GM21447 (cell line): Measurements from ENCODE around the gene YRDC.
"Not testable (repeated sequence)": the region's sequence is repeated elsewhere in the genome, so short reads cannot be mapped to it uniquely, and the experiment has no call there.

Experiments
- ATAC-seq: cut with Tn5 transposase; IDR thresholded peaks from one replicate; pipeline ENCODE4 v1.9.1; 2021; ENCODE audit not compliant: unreplicated experiment

Gene YRDC

DNA sequence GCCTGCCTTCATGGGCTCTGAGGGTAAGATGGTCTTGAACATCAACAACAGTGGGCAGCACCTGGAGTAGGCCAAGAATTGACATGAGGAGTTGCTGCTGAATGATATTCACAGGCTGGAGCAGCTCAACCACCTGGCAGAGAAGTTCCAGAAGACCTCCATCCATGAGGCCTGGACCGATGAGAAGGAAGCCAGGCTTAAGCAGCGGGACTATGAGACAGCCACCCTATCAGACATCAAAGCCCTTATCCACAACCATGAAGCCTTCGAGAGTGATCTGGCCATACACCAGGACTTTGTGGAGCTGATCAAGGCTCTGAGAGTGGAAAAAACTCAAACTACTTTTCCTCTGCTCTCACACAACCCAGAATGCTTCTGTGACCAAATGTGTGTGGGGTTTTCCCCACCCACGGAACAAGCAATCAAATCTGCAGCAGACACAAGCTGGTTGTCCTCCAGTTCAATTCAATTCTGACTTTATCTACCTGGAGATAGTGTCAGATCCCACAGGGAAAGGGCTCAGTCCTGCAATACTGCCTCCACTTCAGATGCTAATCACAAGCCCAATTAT is 31.0 kb downstream of the YRDC start:
- no peak for ATAC-seq

DNA sequence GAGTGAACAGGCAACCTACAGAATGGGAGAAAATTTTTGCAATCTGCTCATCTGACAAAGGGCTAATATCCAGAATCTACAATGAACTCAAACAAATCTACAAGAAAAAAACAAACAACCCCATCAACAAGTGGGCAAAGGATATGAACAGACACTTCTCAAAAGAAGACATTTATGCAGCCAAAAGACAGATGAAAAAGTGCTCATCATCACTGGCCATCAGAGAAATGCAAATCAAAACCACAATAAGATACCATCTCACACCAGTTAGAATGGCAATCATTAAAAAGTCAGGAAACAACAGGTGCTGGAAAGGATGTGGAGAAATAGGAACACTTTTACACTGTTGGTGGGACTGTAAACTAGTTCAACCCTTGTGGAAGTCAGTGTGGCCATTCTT is 36.6 kb downstream of the YRDC start:
- ATAC-seq: not testable (repeated sequence)

DNA sequence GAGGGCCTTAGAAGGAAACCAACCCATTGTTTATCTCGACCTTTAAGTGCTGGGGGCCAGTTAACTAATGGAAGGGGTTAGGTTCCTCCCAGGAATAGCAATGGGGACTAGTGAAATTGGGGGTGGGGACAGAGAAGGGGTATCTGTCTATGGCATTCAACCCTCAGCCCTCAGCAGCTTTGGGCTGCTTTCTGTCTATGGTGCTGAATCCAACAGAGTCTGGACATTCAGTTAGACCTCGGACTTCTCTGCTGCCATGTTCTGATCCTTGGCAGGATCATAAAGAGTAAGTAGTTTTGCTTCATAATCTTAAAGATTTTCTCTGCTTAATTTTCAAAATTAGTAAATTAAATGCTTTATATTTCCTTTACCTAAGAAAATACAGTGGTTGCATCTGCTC is 40.5 kb downstream of the YRDC start:
- ATAC-seq: no peak

DNA sequence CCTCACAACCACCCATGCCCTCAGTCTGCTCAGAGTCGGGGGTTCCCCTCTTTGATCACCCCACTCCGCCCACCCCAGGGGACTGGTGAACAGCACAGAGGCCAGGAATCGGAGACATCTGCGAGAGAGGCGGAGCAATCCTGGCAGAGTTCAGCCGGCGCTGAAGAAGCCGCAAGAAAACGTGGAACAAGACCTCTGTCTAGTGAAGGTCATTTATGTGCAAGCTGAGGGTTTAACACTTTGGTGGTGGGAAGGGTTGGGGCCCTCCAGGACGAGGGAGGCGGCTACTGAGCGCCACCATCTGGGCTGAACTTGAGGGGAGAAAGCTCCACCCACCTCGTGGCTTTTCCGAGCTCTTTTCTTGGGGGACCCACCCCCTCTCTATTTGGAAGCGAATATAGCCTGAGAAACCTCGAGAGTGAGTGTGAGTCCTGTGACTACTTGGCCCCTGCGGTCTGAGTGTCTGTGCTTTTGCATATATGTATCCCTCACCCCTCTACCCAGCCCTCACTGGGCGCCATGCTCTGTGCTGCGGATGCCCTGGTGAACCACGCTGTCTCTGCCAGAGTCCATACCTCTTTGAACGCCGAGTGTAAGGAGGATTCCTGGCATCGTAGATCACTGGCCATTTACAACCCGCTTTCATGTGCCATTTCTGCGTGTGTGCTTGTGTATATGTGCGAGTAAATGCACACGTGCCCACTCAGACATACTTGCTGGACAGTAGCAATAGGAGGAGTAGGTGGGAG is 41.9 kb downstream of the YRDC start:
- ATAC-seq: no peak

DNA sequence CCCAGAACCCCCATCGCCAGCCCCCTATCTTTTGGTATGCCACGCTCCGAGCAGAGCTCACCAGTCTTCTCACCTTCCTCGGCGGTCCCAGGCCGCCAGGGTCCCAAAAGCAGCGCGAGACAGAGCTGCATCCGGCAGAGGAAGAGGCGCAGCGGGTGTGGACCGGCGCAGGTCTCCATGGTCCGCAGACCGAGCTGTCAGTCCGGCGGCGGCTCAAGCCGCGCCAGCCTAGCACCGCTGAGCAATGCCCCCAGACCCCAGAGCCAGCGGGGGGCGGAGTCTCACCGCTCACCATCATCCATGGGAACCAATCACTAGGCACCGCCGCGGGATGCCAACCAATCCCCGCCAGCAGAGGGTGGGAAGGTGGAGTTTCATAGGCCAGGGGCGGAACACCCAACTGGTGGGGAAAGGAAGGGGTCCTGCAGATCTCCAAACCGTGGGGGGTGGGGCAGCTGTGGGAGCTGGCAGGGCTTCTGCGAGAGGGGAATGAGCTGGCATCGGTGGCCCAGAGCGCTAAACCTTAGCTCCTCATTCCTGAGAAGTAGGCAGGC is 43.0 kb downstream of the YRDC start, which contains the start of gene EPHA10:
Gene EPHA10 (minus strand): TSS at position 233 of the 554 bp plus-strand sequence. CDS start 54 bp downstream, at position 179.
- no peak for ATAC-seq

DNA sequence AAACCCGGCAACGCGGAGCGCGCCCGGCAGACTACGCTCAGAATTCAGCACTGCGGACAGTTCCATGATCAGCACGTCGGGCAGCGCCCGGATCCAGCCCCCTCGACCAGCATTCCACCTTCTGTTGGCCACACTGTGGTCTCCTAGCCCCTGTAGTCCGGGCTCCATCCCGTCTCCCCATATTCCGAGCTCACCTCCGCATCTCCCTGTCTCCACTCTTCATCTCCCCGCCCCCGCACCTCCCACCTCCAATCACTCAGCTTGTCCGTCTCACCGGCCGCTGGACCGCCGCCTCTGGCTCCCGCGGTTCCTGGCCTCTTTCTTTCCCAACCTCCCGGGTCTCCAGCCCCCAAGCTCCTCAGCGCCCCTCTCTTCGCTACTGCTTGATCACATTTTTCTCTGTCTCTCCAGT is 43.6 kb downstream of the YRDC start:
- no peak for ATAC-seq

DNA sequence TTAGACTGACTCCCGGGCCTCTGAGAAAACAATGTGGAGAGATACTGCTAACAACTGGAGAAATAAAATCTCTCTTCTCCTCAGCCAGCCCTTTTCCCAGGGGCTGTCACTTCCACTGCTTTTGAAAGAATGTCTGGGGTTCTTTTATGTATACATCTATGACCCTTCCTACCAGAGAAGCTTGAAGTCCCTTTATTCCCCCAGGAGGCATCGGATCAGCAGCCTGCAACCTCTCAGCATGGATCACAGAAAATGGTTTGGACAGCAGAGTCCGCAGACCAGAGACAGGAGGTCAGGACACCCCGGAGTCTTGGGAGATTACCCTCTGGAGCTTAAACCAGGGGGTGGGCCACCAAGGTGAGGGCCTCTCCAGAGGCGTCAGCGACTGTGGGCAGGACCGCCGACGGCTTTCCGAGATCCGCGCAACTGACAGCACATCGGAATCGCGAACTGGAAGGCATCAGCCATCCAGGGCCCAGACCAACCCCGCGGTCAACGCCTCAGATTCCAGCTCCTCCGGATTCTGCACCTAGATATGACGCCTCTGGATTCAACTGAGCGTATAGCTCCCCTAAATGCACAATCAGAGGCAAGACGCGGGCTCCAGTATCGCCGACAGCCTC is 44.1 kb downstream of the YRDC start:
- no peak for ATAC-seq

DNA sequence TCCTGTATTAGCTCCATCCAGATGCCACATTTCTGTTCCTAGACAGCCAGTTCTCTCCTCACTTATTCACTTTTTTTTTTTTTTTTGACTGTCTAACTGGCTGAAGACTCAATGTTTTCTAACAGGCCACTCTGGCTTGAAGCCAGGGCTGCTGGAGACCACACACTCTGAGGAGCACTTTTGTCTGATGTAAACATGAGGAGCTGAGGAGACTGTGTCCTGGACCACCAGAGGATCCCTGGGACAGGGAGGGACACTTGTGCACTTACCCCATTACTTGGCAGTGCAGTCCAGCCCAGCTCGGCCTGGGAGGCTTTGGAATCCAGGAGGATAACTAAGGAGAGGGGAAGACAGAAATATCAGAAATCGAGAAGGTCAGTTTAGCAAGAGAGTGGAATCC is 45.5 kb downstream of the YRDC start:
- ATAC-seq: no peak

DNA sequence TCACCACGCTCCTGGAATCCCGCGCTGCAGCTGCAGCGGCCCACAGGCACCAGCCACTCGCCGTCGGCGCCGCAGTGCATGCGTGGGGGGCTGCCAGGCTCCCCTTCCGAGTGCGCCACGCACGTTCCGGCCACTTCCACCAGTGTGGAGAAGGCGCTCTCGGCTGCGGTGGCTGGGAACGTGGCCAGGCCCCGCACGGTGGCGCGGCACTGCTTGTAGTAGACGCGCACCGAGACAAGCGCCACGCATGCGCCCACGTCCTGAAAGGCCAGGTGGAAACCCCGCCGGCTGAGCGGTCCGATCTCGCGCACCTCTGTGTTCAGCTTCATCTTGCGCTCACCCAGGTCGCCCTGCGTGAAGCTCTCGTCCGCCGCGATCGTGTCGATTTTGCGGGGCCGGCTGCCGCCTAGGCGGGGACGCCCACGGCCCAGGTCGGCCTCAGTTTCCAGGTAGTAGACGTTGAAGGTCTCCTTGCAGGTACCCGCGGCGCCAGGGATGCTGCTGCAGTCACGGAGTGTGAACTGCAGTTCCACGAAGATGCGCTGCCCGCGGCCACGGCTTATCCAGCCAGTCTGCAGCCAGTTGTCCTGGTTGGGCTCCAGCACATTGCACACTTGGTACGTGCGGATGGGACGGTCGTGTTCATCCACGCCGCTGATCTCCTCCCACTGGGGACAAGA is 46.5 kb downstream of the YRDC start:
- ATAC-seq: no peak

DNA sequence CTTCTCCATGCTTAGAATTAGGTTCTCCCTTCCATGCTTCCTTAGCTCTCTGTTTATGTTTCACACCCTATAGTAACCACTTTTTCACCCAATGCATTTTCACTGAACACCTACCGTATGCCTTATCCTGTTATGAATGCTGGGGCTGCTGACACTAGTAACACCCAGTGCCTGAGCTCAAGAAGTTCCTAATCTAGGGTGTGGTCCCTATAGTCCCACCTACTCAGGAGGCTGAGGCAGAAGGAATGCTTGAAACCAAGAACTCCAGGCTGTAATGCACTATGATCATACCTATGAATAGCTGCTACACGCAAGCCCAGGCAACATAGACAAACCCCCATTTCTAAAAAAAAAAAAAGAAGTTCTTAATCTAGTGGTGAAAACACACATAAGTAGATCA is 48.6 kb downstream of the YRDC start:
- ATAC-seq: no peak

DNA sequence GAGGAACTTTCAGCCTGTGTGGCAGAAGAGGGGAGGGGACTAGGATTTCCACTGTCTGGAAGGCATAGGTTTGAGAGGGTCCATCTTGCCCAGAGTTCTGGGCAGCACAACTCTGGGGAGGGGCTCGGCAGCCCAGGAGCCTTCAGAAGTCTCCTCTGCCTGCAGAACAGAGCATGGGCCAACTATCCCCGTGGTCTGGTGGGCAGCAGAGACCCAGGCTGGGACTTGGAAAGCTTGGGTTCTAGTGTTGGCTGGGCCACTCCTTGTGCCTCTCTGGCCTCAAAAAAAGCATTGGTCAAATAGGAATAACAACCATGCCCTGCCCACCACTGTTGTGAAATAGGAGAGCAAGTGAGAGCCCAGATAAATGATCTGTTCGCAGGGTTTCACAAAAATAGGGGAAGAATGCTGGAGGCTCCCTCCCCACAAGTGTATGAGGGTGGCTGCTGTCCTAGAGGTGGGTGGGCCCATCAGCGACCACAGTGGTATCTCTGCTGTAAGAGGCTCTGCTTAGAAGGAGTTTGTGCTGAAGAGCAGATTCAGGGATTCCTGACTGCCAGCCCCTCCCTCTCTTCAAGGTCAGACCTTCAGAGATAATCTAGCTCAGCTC is 52.0 kb downstream of the YRDC start:
- no peak for ATAC-seq

DNA sequence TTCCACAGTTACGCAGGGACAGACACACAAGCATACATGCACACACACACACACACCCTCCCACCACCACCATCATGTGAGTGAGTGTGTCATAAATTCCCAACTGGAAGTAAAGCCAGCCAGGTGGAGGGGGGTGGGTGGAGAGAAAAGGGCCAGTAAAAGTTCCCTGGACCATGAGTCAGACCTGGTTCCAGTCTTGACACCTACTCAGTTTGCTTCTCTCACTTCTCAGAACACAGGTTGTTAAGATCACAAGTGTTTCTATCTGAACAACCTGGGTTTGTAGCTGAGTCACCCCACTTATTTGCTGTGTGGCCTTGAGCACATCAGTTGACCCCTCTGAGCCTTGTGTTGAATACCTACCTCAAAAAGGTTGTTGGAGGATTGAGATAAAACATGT is 52.7 kb downstream of the YRDC start:
- no peak for ATAC-seq

DNA sequence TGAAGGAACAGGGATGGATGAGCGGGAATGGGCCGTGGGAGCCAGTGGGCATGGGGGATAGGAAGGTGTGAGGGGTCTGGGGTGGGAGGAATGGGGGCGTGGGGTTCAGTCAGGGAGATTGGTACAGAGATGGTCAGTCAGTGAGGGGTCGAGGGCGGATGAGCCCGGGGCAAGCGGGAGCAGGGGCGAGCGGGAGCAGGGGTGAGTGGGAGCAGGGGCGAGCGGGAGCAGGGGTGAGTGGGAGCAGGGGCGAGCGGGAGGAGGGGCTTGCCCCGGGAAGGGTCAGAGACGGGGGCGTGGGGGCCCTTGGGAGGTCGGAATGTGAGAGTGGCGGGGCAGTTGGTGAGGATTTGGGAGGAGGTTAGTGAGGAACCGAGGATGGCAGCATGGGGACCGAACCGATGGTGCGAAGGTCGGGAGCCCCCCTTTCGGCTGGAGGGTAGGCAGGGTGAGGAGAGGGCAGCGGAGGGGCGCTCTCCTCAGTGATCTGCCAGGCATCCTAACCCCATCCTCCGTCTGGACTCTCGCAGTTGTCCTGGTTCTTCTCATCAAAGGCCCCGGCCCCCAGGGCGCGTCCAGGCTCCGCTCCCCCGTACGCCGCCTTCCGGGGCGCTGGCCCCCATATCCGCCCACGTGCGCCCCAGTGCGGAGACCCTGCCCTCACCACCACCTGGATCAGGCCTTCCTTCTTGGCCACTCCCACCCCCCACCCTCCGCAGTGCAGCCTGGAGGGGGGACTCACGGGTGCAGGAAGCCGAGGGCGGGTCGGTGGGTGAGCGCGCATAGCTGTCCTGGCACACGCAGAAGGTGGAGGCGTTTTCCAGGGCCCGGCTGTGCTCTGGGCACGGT is 54.3 kb downstream of the YRDC start:
- no peak for ATAC-seq
